ENCODE measurements around the gene IL27RA. TPM values are rescaled to one million over a fixed set of nuclear protein-coding genes. Genes with fewer than 3 reads are reported as not detected.

IL27RA gene
- total RNA-seq, 2 experiments from 2014 or later: 5.2 to 9.0 TPM

GRCh38 chr19:14091081-14091812, 59.7 kb downstream of the IL27RA start:
- ChIA-PET POLR2A (interaction anchor here (1.0 kb wide), 1 partner anchor 43 kb away, joined by 3 read pairs; no protein-coding TSS in a partner anchor), CTCF (ENCODE audit: unreplicated experiment) (interaction anchor here (0.6 to 0.8 kb wide), 2 partner anchors 45 to 119 kb away, joined by 3 to 4 read pairs; partner anchors contain the start of gene ASF1B)
- H2AFZ ChIP-seq (ENCODE audit: low read length): peak overlapping the region; percentile 65
- H3K4me3 ChIP-seq (ENCODE audit: low read depth, low read length, poor library complexity, severe bottlenecking): peak overlapping the region; percentile 80
- H3K9me3 ChIP-seq (ENCODE audit: low read length): peaks cover 9% of the 10 kb centered on the region
- peaks cover 21% of the 10 kb centered on the region for H3K4me1 ChIP-seq (ENCODE audit: insufficient read depth, low read length, poor library complexity, severe bottlenecking)
- no peaks in the 10 kb centered on the region for H3K9me2 ChIP-seq (ENCODE audit: insufficient read depth, low read length)
- H3K36me3 ChIP-seq (ENCODE audit: insufficient read depth, low read length): peaks cover 37% of the 10 kb centered on the region
- TSS peak; percentile 87 for BruUV-seq (replicated peaks)
- peak overlapping the region; percentile 84 for H3K4me2 ChIP-seq (ENCODE audit: low read length)
- intact Hi-C loops (cut with micrococcal nuclease; ENCODE audit: unreplicated experiment): loop anchor here (1.0 kb wide), 1 partner anchor 45 kb away; the partner anchor contains the start of gene ASF1B
- H3K79me2 ChIP-seq (ENCODE audit: insufficient read depth, low read depth, low read length): peaks cover 15% of the 10 kb centered on the region; the same call in 1 of the 2 replicates
- H4K20me1 ChIP-seq (ENCODE audit: insufficient read depth, low read length): peaks cover 9% of the 10 kb centered on the region; the same call in 1 of the 2 replicates
- TF ChIP-seq EZH2phosphoT487 (IDR thresholded peaks at IDR 0.05; ENCODE audit: borderline replicate concordance, low read depth, low read length): no peak
- TF ChIP-seq, protein P1, sequence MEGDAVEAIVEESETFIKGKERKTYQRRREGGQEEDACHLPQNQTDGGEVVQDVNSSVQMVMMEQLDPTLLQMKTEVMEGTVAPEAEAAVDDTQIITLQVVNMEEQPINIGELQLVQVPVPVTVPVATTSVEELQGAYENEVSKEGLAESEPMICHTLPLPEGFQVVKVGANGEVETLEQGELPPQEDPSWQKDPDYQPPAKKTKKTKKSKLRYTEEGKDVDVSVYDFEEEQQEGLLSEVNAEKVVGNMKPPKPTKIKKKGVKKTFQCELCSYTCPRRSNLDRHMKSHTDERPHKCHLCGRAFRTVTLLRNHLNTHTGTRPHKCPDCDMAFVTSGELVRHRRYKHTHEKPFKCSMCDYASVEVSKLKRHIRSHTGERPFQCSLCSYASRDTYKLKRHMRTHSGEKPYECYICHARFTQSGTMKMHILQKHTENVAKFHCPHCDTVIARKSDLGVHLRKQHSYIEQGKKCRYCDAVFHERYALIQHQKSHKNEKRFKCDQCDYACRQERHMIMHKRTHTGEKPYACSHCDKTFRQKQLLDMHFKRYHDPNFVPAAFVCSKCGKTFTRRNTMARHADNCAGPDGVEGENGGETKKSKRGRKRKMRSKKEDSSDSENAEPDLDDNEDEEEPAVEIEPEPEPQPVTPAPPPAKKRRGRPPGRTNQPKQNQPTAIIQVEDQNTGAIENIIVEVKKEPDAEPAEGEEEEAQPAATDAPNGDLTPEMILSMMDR (conservative IDR thresholded peaks at IDR 0.05; ENCODE audit: low read length): peak; percentile 79
- peak overlapping the region; percentile 89 for H3K27ac ChIP-seq (ENCODE audit: low read depth, low read length, poor library complexity, severe bottlenecking)
- DNase-seq (ENCODE audit: low spot score): peak; percentile 83

- intact Hi-C loops (cut with micrococcal nuclease; ENCODE audit: unreplicated experiment): loop anchor here (1.0 kb wide), 1 partner anchor 44 kb away; the partner anchor contains the start of gene ASF1B
- Histone ChIP-seq H3K79me2 (ENCODE audit: insufficient read depth, low read depth, low read length) (peaks cover 15% of the 10 kb centered on the region; the same call in 1 of the 2 replicates), H3K4me3 (ENCODE audit: low read depth, low read length, poor library complexity, severe bottlenecking) (peak overlapping the region; percentile 80), H3K9me2 (ENCODE audit: insufficient read depth, low read length) (no peaks in the 10 kb centered on the region), H3K9me3 (ENCODE audit: low read length) (peaks cover 9% of the 10 kb centered on the region), H3K27ac (ENCODE audit: low read depth, low read length, poor library complexity, severe bottlenecking) (peak overlapping the region; percentile 89), H3K4me2 (ENCODE audit: low read length) (peak overlapping the region; percentile 84), H4K20me1 (ENCODE audit: insufficient read depth, low read length) (peaks cover 9% of the 10 kb centered on the region; the same call in 1 of the 2 replicates), H2AFZ (ENCODE audit: low read length) (peak overlapping the region; percentile 65), H3K36me3 (ENCODE audit: insufficient read depth, low read length) (peaks cover 30% of the 10 kb centered on the region), H3K4me1 (ENCODE audit: insufficient read depth, low read length, poor library complexity, severe bottlenecking) (peaks cover 21% of the 10 kb centered on the region)
- BruUV-seq (replicated peaks): TSS peak; percentile 61
- DNase-seq (ENCODE audit: low spot score): peak; percentile 63
- no peak for TF ChIP-seq EZH2phosphoT487 (IDR thresholded peaks at IDR 0.05; ENCODE audit: borderline replicate concordance, low read depth, low read length)
- TF ChIP-seq, protein P1 (conservative IDR thresholded peaks at IDR 0.05; ENCODE audit: low read length): peak; percentile 33; the same call in 1 of the 2 replicates
- ChIA-PET CTCF (ENCODE audit: unreplicated experiment) (interaction anchor here (0.6 to 0.8 kb wide), 2 partner anchors 44 to 119 kb away, joined by 3 to 4 read pairs; partner anchors contain the start of gene ASF1B), POLR2A (interaction anchor here (0.6 to 1.0 kb wide), 2 partner anchors 42 to 341 kb away, joined by 3 to 6 read pairs; no protein-coding TSS in a partner anchor)
Observed at GRCh38 chr19:14091813-14092462, 60.4 kb downstream of the IL27RA start.

Data from OCI-LY7 (cell line).